Tibial nerve (tissue), 4 donors: ENCODE data around the gene IGFALS. TPM values are rescaled to one million over a fixed set of nuclear protein-coding genes. Genes with fewer than 3 reads are reported as not detected.

ENCODE experiments used
- DNase-seq, 2 donors: peaks; one replicate each; pipeline ENCODE4 v3.0.0-alpha.2; 2019; ENCODE audit warnings: low spot score in 2 of 2
- H3K27ac ChIP-seq, 4 donors: fragments of 200-600 bp; sonication (generic) in 3 of 4; one replicate each; pipeline ENCODE4 v1.5.1; 2017 to 2019; ENCODE audit warnings: mild to moderate bottlenecking in 1 of 4
- H3K27me3 ChIP-seq, 2 donors: fragments of 200-600 bp; sonication (generic) in 1 of 2; one replicate each; pipeline versions ENCODE4 v1.5.1 to v1.6.0; 2017 to 2019
- H3K36me3 ChIP-seq, 3 donors: fragments of 200-600 bp; sonication (generic); one replicate each; pipeline ENCODE4 v1.5.1; 2018 to 2019
- H3K4me1 ChIP-seq, 4 donors: fragments of 200-600 bp; sonication (generic) in 3 of 4; one replicate each; pipeline ENCODE4 v1.5.1; 2017 to 2019
- H3K4me3 ChIP-seq, 4 donors: fragments of 200-600 bp; sonication (generic) in 3 of 4; one replicate each; pipeline ENCODE4 v1.5.1; 2017 to 2019; ENCODE audit warnings: mild to moderate bottlenecking in 1 of 4, moderate library complexity in 1 of 4
- H3K9me3 ChIP-seq, 4 donors: fragments of 200-600 bp; sonication (generic) in 3 of 4; one replicate each; pipeline ENCODE4 v1.5.1; 2017 to 2019
- EP300 ChIP-seq, 2 donors: sonication (generic); formaldehyde crosslinking; IDR thresholded peaks; one replicate each; pipeline ENCODE4 v1.6.1; 2017; ENCODE audit warnings: antibody characterized with exemption in 2 of 2, mild to moderate bottlenecking in 1 of 2
- POLR2A ChIP-seq, 2 donors: fragments of 450-650 bp; IDR thresholded peaks; one replicate each; pipeline ENCODE4 v1.6.1; 2017; ENCODE audit warnings: antibody characterized with exemption in 2 of 2, mild to moderate bottlenecking in 2 of 2, moderate library complexity in 2 of 2
- WGBS, 2 donors: methylation state at CpG; one replicate each; pipeline ENCODE4 v1.1.5; 2018; 5-methylcytosine and 5-hydroxymethylcytosine counted together
- total RNA-seq, 4 donors: library from RNA; depleted of rRNA; stranded (reverse); fragments of >200 nt; gene quantifications; one replicate each; pipeline ENCODE4 v1.1.0, GENCODE V29; 2016
- TF ChIP-seq, protein P1 (sequence below), 5 experiments: fragments of 200-600 bp in 3 of 5; fragments of 450-650 bp in 2 of 5; sonication (generic) in 3 of 5; IDR thresholded peaks; one replicate each; pipeline ENCODE4 v1.5.1; 2016 to 2019; ENCODE audit warnings: antibody characterized with exemption in 5 of 5, mild to moderate bottlenecking in 3 of 5, moderate library complexity in 2 of 5

The IGFALS gene
- total RNA-seq, 4 donors from 2014 or later: 0.63 to 1.6 TPM; not detected in 2

DNA sequence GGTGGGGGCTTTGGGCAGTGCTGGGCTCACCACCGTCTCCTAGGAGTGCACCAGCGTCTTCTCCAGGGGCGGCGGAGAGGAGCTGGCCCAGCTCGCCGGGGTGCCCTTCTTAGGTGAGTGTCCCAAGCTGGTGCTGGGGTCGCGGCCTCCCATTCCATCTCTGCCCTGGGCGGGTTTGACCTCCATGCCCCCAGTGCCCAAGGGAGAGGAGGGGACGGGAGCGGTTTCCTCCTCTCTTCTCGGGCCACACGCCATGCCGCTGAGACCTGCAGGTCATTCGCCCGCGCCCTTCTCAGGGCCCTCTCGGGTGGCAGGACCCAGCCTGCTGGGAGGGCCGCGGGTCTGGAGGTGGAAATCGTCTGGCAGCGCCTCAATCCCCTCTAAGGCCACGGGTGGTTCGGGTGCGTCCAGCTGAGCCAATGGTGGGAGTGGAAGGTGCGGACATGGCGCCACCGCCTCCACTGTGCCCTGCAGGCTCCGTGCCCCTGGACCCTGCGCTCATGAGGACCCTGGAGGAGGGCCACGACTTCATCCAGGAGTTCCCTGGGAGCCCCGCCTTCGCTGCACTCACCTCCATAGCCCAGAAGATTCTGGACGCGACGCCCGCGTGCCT lies 5.3 kb downstream of the IGFALS start:
- Histone ChIP-seq H3K27ac (no peak overlapping the region), H3K4me3 (no peak overlapping the region), H3K27me3 (no peaks in the 10 kb centered on the region), H3K4me1 (peaks cover 0 to 48% (median 17%) of the 10 kb centered on the region in 4 donors), H3K36me3 (peaks cover 0 to 84% (median 6%) of the 10 kb centered on the region in 3 donors), H3K9me3 (no peaks in the 10 kb centered on the region)
- no peak for TF ChIP-seq POLR2A (IDR thresholded peaks at IDR 0.05)
- TF ChIP-seq EP300 (IDR thresholded peaks at IDR 0.05): no peak
- TF ChIP-seq, protein P1, sequence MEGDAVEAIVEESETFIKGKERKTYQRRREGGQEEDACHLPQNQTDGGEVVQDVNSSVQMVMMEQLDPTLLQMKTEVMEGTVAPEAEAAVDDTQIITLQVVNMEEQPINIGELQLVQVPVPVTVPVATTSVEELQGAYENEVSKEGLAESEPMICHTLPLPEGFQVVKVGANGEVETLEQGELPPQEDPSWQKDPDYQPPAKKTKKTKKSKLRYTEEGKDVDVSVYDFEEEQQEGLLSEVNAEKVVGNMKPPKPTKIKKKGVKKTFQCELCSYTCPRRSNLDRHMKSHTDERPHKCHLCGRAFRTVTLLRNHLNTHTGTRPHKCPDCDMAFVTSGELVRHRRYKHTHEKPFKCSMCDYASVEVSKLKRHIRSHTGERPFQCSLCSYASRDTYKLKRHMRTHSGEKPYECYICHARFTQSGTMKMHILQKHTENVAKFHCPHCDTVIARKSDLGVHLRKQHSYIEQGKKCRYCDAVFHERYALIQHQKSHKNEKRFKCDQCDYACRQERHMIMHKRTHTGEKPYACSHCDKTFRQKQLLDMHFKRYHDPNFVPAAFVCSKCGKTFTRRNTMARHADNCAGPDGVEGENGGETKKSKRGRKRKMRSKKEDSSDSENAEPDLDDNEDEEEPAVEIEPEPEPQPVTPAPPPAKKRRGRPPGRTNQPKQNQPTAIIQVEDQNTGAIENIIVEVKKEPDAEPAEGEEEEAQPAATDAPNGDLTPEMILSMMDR (IDR thresholded peaks at IDR 0.05): no peak
- no peak for DNase-seq
- 85 to 86% methylated on average over 20 to 33 of the region's 38 CpGs for WGBS, 2 donors

DNA sequence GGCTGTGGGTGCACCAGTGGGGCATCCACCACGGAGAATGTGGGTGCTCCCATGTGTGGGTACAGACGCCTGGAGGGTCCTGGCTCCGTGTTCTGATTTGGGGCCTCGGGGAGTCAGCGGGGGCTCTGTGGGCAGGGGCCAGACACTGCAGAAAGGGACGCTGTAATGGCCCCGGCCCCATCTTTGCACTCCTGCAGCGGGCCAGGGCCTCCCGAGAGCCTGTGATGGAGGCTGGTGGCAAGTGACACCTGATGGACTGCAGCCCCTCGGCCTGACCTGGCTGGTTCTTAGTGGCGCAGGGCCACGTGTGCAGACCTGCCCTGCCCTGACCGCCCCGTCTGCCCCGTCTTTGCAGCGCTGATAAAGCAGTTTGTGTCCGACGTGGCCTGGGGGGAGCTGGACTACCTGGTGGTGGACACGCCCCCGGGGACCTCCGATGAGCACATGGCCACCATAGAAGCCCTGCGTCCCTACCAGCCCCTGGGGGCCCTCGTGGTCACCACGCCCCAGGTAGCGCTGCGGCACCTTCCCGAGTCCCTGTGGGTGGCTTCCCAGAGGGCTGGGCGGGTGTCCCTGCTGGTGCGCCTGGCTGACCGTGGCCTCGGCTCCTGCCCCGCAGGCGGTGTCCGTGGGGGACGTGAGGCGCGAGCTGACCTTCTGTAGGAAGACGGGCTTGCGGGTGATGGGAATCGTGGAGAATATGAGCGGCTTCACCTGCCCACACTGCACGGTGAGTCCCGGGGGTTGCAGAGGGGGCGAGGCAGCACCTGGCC lies 6.0 kb downstream of the IGFALS start:
- H3K36me3 ChIP-seq: peaks cover 0 to 78% (median 6%) of the 10 kb centered on the region in 3 donors
- TF ChIP-seq, protein P1 (IDR thresholded peaks at IDR 0.05): no peak
- TF ChIP-seq EP300 (IDR thresholded peaks at IDR 0.05): no peak
- TF ChIP-seq POLR2A (IDR thresholded peaks at IDR 0.05): no peak
- DNase-seq: no peak

DNA sequence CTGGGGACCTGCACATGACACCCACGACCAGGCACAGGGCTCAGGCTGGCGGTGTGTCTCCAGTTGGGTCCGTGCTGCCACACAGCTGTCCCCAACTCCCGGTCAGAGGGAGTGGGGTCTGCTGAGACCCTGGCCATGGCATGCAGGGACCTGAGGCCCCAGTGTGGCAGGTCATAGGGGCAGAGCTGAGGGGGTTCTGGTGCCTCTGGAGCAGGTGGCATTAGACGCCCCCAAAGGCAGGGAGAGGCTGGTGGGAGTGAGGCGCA lies 6.5 kb downstream of the IGFALS start:
- Histone ChIP-seq H3K9me3 (no peaks in the 10 kb centered on the region), H3K4me1 (peaks cover 0 to 48% (median 17%) of the 10 kb centered on the region in 4 donors), H3K27ac (no peak overlapping the region), H3K27me3 (no peaks in the 10 kb centered on the region), H3K4me3 (no peak overlapping the region), H3K36me3 (peaks cover 0 to 72% (median 6%) of the 10 kb centered on the region in 3 donors)
- DNase-seq: no peak
- TF ChIP-seq EP300 (IDR thresholded peaks at IDR 0.05) (no peak), POLR2A (IDR thresholded peaks at IDR 0.05) (no peak)
- TF ChIP-seq, protein P1 (IDR thresholded peaks at IDR 0.05): no peak
- whole genome bisulfite sequencing, 2 donors: 60 to 82% methylated on average over 1 to 6 of the region's 6 CpGs

More for the DNA sequence above, 6.0 kb downstream of the IGFALS start:
- WGBS, 2 donors: 86 to 92% methylated on average over 30 to 37 of the region's 44 CpGs
- Histone ChIP-seq H3K9me3 (no peaks in the 10 kb centered on the region), H3K4me3 (no peak overlapping the region), H3K27ac (no peak overlapping the region), H3K27me3 (no peaks in the 10 kb centered on the region), H3K4me1 (peaks cover 0 to 48% (median 17%) of the 10 kb centered on the region in 4 donors)

DNA sequence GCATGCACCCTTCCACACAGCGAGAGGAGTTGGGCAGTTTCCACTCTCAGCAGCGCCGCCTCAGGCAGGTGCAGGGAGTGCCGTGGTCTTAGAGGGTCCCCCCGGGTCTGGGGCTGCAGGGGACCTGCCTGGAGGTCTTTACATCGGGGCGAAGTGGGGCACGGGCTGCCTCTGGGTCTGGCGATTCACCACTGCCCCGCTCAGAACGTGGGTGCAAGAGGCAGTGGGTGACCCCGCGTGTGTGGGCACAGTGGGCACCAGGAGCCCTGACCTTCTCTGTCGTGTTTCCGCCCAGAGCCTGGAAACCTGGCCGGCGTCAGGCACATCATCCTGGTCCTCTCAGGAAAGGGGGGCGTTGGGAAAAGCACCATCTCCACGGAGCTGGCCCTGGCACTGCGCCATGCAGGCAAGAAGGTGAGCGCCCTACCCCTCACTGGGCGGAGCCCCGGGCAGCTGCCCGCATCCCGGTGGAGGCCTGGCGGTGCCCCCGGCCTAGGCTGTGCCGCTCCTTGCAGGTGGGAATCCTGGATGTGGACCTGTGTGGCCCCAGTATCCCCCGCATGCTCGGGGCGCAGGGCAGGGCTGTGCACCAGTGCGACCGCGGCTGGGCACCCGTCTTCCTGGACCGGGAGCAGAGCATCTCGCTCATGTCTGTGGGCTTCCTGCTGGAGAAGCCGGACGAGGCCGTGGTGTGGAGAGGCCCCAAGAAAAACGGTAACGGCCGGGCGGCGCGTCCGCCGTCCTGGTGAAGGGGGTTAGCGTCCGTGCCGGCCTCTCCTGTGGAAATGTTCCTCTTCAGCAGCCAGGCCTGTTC lies 7.1 kb downstream of the IGFALS start:
- no peak overlapping the region for H3K27ac ChIP-seq
- H3K36me3 ChIP-seq: peaks cover 0 to 67% (median 6%) of the 10 kb centered on the region in 3 donors
- DNase-seq: no peak
- no peaks in the 10 kb centered on the region for H3K9me3 ChIP-seq
- 89 to 90% methylated on average over 40 to 46 of the region's 51 CpGs for WGBS, 2 donors
- H3K4me1 ChIP-seq: peaks cover 0 to 53% (median 20%) of the 10 kb centered on the region in 4 donors
- TF ChIP-seq, protein P1 (IDR thresholded peaks at IDR 0.05): no peak
- no peak for TF ChIP-seq POLR2A (IDR thresholded peaks at IDR 0.05)
- TF ChIP-seq EP300 (IDR thresholded peaks at IDR 0.05): no peak
- H3K27me3 ChIP-seq: no peaks in the 10 kb centered on the region
- H3K4me3 ChIP-seq: no peak overlapping the region
